Muscle layer of colon (tissue), 2 donors: Measurements from ENCODE around the gene ASB11.

Source experiments
- H3K27ac ChIP-seq: one replicate; pipeline ENCODE4 v1.7.0; 2013; ENCODE audit warnings: low read depth, mild to moderate bottlenecking, low read length, moderate library complexity
- H3K27me3 ChIP-seq, 2 donors: one replicate each; pipeline ENCODE4 v1.7.0; 2013; ENCODE audit warnings: low read length in 2 of 2, mild to moderate bottlenecking in 2 of 2; ENCODE audit not compliant: insufficient read depth in 2 of 2, control insufficient read depth in 1 of 2
- H3K36me3 ChIP-seq: one replicate; pipeline ENCODE4 v1.7.0; 2013; ENCODE audit warnings: mild to moderate bottlenecking, low read length; ENCODE audit not compliant: insufficient read depth
- H3K4me1 ChIP-seq: one replicate; pipeline ENCODE4 v1.7.0; 2013; ENCODE audit warnings: mild to moderate bottlenecking, low read length; ENCODE audit not compliant: insufficient read depth
- H3K4me3 ChIP-seq, 2 donors: one replicate each; pipeline ENCODE4 v1.7.0; 2013; ENCODE audit warnings: low read length in 2 of 2, low read depth in 1 of 2, mild to moderate bottlenecking in 1 of 2, moderate library complexity in 1 of 2
- H3K9ac ChIP-seq: one replicate; pipeline ENCODE4 v1.7.0; 2013; ENCODE audit warnings: low read length
- H3K9me3 ChIP-seq: one replicate; pipeline ENCODE4 v1.7.0; 2013; ENCODE audit warnings: mild to moderate bottlenecking, low read length
- donor health status: abdominal sarcoma.
- donor health status: Adenocarcinoma of cecum.

ASB11 gene

GRCh38 chrX:15335135-15336022 is 19.9 kb upstream of the ASB11 start, which contains the start of gene PIGA:
Gene PIGA, minus strand, starts transcription at chrX:15335523. Its CDS starts 3,593 bp downstream, at chrX:15331930.
- Histone ChIP-seq H3K9me3 (no peaks in the 10 kb centered on the region), H3K27ac (peak within 1 kb of the TSS; percentile 24), H3K36me3 (no peaks in the 10 kb centered on the region), H3K27me3 (peaks cover 4 to 6% of the 10 kb centered on the region in 2 donors), H3K4me3 (peak within 1 kb of the TSS; percentile 50 to 57), H3K9ac (peak within 1 kb of the TSS; percentile 35), H3K4me1 (no peaks in the 10 kb centered on the region)

DNA sequence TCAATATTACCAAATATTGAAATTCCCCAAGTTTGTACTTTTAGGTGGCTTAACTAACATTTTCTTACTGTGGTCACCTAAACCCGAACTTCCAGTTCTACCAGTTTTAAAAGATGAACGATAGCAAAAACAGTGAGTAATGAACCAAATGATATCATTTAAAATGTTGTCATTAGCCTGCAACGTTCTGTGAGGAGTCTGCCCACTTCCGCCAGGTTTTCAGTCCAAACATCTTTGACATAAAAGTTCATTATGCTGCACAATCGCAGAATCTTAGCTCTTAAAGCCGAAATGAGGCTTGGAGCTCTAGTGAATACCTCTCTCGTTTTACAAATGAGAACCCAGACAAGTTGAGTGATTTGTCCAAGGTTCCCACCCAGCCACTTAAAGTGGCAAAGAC is 19.1 kb upstream of the ASB11 start:
- Histone ChIP-seq H3K4me3 (peak overlapping the region; percentile 50 to 57), H3K9ac (peak overlapping the region; percentile 35), H3K4me1 (no peaks in the 10 kb centered on the region), H3K27me3 (peaks cover 4 to 6% of the 10 kb centered on the region in 2 donors), H3K9me3 (no peaks in the 10 kb centered on the region), H3K27ac (no peak overlapping the region), H3K36me3 (no peaks in the 10 kb centered on the region)

DNA sequence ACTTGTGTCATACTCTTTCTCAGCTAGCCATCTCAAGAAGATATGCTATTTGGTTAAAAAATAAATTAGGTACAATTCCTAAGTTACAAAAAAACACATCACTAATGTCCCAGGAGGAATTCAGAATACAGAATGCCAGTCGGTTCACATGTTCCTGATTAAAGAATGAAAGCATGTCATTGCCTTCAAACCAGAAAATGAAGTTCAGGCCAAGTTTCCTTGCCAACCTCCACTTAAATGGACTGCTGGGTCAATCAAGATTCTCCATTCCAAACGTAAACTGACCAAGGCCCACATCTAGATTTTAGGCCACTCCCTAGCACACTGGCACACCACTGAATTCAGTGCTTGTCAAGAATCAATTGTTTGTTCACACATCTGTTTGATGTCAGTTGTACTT is 13.4 kb upstream of the ASB11 start:
- Histone ChIP-seq H3K9me3 (no peaks in the 10 kb centered on the region), H3K4me3 (no peak overlapping the region), H3K36me3 (peaks cover 8% of the 10 kb centered on the region), H3K27me3 (no peaks in the 10 kb centered on the region), H3K27ac (no peak overlapping the region), H3K9ac (no peak overlapping the region), H3K4me1 (no peaks in the 10 kb centered on the region)

DNA sequence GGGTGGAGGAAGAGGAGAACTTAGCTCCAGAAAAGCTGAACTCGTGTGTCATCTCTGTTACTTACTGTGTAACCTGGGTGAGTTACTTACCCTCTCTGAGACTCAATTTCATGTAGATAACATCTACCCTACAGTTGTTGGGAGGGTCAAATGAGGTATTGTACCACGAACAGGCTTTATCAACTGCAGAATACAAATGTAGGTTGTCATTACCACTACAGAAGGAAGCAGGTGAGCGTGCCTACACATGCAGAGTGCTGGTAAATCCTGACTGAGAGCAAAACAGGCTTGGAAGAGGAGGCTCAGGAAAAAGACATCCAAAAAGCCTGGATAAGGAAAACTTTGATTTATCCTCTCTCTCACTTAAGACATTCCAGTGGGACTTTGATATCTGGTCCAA is 12.7 kb upstream of the ASB11 start:
- Histone ChIP-seq H3K9ac (no peak overlapping the region), H3K4me3 (no peak overlapping the region), H3K27ac (no peak overlapping the region), H3K27me3 (no peaks in the 10 kb centered on the region), H3K36me3 (peaks cover 9% of the 10 kb centered on the region), H3K9me3 (no peaks in the 10 kb centered on the region), H3K4me1 (no peaks in the 10 kb centered on the region)

- Histone ChIP-seq H3K9ac (no peak overlapping the region), H3K36me3 (peaks cover 9% of the 10 kb centered on the region), H3K4me3 (no peak overlapping the region), H3K4me1 (no peaks in the 10 kb centered on the region), H3K27me3 (no peaks in the 10 kb centered on the region), H3K9me3 (no peaks in the 10 kb centered on the region), H3K27ac (no peak overlapping the region)
These were observed 7.0 kb upstream of the ASB11 start for GRCh38 chrX:15322472-15322871.

- Histone ChIP-seq H3K27me3 (no peaks in the 10 kb centered on the region), H3K9me3 (no peaks in the 10 kb centered on the region), H3K36me3 (peaks cover 9% of the 10 kb centered on the region), H3K4me1 (no peaks in the 10 kb centered on the region), H3K9ac (no peak overlapping the region), H3K4me3 (no peak overlapping the region), H3K27ac (no peak overlapping the region)
These were observed 6.6 kb upstream of the ASB11 start for GRCh38 chrX:15322072-15322471.

- Histone ChIP-seq H3K4me3 (no peak overlapping the region), H3K9ac (no peak overlapping the region), H3K27ac (no peak overlapping the region), H3K27me3 (no peaks in the 10 kb centered on the region), H3K36me3 (peaks cover 9% of the 10 kb centered on the region), H3K4me1 (no peaks in the 10 kb centered on the region), H3K9me3 (no peaks in the 10 kb centered on the region)
These were observed 6.0 kb upstream of the ASB11 start for GRCh38 chrX:15321447-15321846.

GRCh38 chrX:15320297-15320696 is 4.9 kb upstream of the ASB11 start:
- Histone ChIP-seq H3K36me3 (peaks cover 9% of the 10 kb centered on the region), H3K9me3 (no peaks in the 10 kb centered on the region), H3K4me3 (no peak overlapping the region), H3K4me1 (no peaks in the 10 kb centered on the region), H3K27me3 (no peaks in the 10 kb centered on the region), H3K27ac (no peak overlapping the region), H3K9ac (no peak overlapping the region)

DNA sequence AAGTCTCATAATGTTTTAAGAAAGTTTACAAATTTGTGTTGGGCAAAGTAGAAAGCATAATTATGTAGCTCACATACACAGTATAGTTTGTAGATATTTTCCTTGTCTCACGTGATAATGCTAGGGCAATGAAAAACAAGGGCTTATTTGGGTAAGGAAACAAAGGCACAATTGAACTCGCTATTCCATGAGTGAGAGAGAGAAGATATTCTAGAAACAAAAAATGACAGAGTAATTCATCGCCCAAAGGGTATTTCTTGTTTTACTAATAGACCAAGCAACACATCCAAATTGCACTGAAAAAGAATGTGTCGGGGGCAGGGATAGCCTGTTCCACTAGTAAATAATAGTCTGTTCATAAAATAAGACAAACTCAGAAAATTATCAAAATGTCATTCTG is 3.6 kb upstream of the ASB11 start:
- Histone ChIP-seq H3K27ac (no peak overlapping the region), H3K36me3 (peaks cover 3% of the 10 kb centered on the region), H3K27me3 (no peaks in the 10 kb centered on the region), H3K9me3 (no peaks in the 10 kb centered on the region), H3K4me1 (no peaks in the 10 kb centered on the region), H3K9ac (no peak overlapping the region), H3K4me3 (no peak overlapping the region)

DNA sequence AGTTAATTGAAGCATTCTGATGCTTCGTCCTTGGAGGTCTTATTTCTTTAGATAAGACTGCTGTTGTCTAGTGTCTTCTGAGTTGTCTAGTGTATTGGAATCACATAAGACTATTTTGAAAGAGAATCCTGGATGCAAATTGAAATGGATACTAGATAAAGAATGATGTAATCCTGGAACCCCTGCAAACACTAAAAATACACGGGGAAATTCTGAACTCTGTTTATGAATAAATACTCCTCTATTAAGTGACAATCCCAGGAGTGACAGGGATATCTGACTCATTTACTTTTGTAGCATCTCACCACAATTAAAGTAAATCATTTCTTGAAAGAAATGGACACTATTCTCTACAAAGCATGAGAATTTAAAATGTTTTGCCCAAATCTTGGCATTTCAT is 968 bp downstream of the ASB11 start:
- Histone ChIP-seq H3K27ac (no peak overlapping the region), H3K9me3 (no peaks in the 10 kb centered on the region), H3K27me3 (no peaks in the 10 kb centered on the region), H3K9ac (no peak overlapping the region), H3K36me3 (no peaks in the 10 kb centered on the region), H3K4me1 (no peaks in the 10 kb centered on the region), H3K4me3 (no peak overlapping the region)

- peaks cover 0 to 6% of the 10 kb centered on the region in 2 donors for H3K27me3 ChIP-seq
- no peaks in the 10 kb centered on the region for H3K4me1 ChIP-seq
- no peak overlapping the region for H3K4me3 ChIP-seq
- H3K27ac ChIP-seq, result no peak overlapping the region
- H3K9me3 ChIP-seq, result no peaks in the 10 kb centered on the region
- no peak overlapping the region for H3K9ac ChIP-seq
- no peaks in the 10 kb centered on the region for H3K36me3 ChIP-seq
These were observed 4.3 kb downstream of the ASB11 start for GRCh38 chrX:15311119-15311518.

DNA sequence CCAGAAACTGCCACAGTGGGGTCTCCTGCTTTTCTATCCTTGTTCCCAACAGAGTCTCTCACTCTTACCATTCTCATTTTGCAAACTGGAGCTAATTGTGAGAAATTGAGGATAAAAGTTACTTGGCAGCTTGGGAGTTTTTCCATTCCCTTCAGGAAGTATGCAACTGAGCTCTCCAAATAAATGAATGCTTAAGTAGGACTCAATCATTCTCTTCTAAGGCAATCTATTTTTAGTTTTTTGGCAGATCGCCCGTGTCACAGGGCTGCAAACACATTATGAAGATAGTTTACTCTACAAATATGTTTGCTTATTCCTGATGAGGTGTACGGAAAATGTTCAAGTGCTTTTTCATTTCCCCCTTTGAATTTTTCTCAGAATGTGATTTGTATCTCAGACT is 5.3 kb downstream of the ASB11 start:
- H3K27ac ChIP-seq, result no peak overlapping the region
- no peak overlapping the region for H3K9ac ChIP-seq
- H3K36me3 ChIP-seq, result no peaks in the 10 kb centered on the region
- H3K27me3 ChIP-seq, result peaks cover 0 to 6% of the 10 kb centered on the region in 2 donors
- no peak overlapping the region for H3K4me3 ChIP-seq
- H3K9me3 ChIP-seq, result no peaks in the 10 kb centered on the region
- H3K4me1 ChIP-seq, result no peaks in the 10 kb centered on the region
